SIG-M5 treated with dmso at 0.1 percent for 504 hours (cell line): ENCODE data around the gene ADAM10.
A peak's percentile ranks its signal among the peaks of the same experiment; 100 is the strongest.

Experiments used
- DNase-seq: peaks from one replicate; lab custom pipeline; 2025; ENCODE audit not compliant: unreplicated experiment; lab: John Stamatoyannopoulos, UW

The ADAM10 gene

DNA sequence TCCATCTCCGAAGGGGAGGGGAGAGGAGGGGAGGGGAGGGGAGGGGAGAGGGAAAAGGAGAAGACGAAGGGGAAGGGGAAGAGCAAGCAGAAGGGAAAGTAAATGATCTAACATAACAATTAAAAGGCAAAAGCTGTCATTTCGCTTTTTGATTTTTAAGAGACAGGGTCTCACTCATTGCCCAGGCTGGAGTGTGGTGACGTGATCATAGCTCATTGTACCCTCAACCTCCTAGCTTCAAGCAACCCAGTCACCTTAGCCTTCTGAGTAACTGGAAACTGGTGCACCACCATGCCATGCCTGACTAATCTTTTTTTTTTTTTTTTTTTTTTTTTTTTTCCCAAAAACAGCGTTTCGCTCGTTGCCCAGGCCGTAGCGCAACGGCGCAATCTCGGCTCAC lies 22.6 kb downstream of the ADAM10 start:
- DNase-seq: no peak

DNA sequence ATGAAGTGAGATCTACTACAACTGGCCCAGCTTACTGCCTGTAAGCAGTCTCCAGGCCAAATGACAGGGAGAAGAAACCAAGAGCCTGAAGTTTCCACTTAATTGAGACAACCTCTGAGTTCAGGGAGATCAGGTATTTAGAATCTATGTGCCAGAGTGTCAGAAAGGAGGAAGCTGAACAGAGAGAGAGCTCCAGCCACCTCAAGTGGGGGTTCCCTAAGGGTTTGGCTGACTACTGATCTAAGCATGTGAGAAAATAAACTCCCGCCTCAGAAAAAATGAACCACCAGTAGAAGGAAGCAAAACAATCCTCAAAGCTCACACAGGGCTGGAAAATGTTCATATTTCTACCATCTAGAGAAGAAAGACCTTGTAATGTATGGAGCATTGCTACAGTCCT lies 25.0 kb downstream of the ADAM10 start:
- DNase-seq: peak; percentile 25

DNA sequence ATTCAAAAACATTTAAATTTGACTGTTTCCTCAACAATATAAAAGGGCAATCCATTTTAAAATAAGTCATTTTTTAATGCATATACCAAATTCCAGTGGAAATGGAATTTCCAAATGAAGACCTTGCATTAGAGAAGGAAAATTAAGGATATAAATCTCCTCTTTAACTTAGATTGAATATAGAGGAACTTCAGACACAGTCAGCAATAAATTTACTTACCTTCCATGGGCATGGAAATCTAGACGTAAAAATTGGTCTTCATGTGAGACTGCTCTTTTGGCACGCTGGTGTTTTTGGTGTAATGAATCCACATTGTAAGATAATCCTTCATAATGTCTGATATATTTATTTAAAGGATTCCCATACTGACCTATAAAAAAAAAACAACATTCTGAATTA lies 32.1 kb downstream of the ADAM10 start:
- no peak for DNase-seq

DNA sequence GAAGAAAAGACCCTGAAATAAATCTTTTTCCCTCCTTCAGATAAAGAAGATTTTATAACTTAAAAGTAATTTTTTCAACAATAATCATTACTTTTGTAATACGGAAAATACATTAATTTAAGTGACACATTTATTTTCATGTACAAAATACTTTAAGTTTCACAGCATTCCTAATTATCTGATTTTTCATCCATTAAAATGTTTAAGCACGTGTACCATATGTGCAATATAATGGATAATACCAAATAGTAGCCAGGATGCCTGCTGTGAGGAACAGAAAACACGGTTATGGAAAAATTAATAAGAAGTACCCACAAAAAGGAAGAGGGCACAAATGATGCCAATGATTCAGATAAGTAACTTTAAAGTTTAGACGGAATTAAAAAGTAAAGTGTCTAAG lies 33.5 kb downstream of the ADAM10 start:
- no peak for DNase-seq

DNA sequence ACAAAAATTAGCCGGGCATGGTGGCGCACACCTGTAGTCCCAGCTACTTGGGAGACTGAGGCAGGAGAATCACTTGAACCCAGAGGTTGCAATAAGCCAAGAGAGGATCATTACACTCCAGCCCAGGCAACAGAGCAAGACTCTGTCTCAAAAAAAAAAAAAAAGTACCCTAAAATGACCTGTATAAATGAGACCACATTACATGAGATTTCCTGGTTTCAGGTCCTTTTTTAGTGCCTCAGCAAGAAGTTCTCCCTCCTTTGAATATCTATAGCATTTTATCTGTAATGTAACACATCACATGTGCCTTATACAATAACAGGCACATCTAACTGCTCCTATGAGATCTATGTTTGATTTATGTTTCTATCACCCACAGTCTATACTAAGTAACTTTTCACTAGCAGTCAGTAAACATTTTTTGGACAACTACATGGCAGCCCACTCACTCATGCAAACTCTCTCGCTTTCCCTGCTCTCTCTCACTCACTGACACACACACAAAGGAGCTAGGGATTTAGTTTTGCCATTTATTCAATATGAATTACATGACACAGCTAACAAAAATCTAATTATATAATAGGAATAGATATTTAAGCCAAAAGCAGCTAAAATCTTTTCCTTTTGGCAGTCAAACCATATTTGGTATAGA lies 34.1 kb downstream of the ADAM10 start:
- DNase-seq: no peak

DNA sequence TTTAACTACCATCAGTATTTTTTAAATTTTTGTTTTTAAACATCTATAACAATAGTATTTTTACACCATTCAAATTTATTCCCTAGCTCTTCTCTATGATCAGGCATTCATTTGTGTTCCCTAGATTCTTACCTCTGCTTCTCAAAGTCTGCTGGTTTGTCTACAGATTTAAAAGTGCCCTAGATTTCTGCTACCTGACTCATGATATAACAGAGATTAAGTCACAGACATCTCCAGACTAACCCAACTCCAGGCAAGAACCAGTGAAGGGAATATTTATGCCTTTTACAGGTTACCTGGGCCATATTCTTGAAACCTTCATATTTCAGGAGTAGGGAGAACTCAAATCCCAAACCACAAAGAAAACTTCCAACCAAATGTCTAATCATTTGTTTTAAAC lies 38.8 kb downstream of the ADAM10 start:
- DNase-seq: no peak

DNA sequence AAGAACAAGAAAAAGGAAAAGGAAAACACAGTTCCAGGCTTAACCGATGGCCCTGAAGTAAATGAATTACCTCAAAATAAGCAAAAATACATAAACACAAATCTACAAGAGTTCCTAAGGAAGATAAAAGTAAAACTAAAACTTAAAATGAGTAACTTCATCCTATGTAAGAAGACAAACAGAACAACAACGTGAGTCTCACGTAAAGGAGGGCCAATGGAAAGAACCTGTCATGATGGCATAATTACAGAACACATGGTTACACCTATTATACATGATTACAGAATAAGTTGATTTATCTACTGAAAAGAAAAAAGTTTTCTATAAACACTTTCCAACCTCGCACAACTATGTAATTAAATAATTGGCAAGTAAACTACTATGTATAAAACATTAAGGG lies 42.1 kb downstream of the ADAM10 start:
- DNase-seq: no peak

DNA sequence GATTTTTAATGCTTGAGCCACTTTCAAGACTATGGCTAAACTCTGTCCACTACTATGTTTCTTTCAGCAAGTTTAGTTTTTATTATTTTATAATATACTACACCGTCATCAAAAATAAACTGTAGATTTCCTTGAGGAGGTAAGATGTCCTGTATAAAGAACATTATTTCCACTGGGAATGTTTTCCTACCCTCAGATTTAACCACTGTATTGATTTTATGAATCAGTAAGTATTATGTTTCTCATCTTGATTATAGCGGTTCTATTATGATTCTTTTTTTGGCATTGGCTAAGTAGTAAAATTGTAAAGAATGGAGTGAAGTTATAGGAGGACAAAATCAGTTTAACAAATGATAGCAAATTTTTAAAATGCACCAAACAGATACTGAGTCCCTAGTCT lies 44.4 kb downstream of the ADAM10 start:
- DNase-seq: no peak

DNA sequence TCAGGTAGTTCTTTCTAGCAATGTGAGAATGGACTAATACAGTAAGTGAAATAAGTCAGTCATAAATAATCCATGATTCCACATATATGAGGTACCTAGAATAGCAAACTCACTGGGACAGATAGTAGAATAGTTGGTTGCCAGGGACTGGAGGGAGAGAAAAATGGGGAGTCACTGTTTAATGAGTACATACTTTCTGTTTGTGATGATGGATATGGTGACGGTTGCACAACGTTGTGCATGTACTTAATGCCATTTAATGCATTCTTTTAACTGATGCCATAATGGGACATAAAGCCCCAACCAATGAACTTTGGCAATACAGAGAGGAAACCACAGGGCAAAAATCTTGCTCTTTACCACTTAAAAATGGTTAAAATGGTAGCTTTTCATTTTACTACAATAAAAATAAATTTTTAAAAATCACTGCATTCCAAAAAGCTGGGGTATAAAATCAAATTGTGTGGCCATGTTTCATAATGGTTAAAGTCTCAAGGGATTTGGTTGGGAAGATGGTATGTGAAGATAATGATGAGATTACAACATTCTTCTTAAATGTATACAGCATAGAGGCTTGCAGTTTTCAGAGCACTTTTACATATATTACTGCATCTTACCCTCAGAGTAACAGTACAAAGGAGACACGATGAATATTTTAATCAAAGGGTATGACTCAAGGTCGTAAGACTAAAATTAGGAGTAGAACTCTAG lies 45.2 kb downstream of the ADAM10 start:
- no peak for DNase-seq

DNA sequence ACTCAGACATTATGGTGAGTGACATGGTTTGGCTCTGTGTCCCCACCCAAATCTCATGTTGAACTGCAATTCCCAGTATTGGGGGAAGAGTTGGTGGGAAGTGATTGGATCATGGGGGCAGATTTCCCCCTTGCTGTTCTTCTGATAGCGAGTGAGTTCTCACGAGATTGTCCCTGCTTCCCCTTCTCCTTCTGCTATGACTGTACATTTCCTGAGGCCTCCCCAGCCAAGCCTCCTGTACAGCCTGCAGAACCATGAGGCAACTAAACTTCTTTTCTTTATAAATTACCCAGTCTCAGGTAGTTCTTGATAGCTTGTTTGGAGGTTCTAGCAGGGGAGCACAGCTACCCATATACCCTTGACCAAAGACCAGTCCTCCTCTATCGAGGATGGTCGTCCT lies 45.9 kb downstream of the ADAM10 start:
- no peak for DNase-seq

DNA sequence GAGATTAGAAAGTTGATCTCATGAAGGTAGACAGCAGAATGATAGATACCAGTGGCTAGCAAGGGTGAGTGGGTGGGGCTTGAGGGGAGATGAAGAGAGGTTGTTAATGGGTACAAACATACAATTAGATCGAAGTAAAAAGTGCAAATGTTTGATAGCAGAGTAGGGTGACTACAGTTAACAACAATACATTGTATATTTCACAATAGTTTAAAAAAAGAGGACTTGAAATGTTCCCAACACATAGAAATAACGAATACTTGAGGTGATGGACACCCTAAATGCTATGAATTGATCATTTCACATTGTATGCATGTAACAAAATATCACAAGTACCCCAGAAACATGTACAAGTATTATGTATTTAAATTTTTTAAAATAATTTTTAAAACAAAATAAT lies 47.3 kb downstream of the ADAM10 start:
- no peak for DNase-seq

DNA sequence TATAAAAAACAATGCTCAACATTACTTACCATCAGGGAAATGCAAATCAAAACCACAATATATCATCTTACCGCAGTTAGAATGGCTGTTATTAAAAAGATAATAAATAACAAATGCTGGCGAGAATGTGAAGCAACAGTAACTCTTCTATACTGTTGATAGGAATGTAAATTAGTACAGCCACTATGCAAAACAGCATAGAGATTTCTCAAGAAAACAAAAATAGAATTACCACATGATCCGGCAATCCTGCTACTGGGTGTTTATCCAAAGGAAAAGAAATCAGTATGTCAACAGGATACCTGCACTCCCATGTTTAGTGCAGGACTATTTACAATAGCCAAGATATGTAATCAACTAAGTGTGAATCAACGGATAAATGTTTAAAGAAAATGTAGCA lies 48.1 kb downstream of the ADAM10 start:
- DNase-seq: no peak

DNA sequence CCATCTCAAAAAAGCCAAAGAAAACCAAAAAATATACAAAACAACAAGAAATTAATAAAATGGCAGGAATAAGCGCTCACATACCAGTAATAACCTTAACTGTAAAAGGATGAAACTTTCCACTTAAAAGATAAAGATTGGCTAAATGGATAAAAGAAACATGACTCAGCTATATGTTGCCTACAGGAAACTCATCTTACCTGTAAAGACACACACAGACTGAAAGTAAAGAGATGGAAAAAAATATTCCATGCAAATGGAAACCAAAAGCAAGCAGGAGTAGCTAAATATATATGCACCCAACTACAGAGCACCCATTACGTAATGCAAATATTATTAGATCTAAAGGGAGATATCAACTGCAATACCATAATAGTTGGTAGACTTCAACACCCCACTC lies 49.7 kb downstream of the ADAM10 start:
- no peak for DNase-seq

DNA sequence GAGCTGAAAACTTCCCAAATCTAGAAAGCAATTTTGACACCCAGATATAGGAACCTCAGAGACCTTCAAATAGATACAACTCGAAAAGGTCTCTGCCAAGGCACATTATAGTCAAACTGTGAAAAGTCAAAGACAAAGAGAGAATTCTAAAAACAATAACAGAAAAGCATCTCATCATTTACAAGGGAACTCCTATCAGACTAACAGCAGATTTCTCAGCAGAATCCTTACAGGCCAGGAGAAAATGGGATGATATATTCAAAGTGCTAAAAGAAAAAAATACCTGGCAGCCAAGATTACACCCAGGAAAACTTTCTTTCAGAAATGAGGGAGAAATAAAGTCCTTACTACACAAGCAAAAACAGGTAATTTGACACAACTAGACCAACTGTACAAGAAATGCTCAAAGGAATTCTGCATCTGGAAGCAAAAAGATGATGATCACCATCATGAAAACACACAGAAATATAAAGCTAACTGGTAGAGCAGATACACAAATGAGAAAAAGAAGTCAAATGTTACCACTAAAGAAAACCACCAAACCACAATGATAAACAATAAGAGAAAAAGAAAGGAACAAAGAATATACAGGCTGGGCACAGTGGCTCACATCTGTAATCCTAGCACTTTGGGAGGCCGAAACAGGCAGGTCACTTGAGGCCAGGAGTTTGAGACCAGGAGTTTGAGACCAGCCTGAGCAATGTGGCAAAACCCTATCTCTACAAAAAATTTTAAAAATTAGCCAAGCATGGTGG lies 50.4 kb downstream of the ADAM10 start:
- DNase-seq: no peak

DNA sequence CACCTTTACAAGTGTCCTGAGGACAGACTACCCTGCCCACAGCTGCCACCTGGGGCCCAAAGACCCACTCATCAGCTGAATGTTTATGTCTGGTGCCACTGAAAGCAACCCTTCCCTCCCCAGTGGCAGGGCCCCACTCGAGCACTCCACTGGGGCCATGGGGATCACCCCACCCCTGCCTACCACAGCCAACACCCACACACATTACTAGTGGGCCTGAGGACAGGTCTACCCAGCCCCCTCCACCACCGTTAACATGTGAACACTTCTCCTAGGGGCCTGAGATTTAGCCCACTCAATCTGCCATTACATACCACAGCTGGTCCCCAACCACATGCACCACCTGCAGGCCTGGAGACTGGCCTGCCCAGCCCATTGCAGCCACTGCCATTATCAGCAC lies 52.3 kb downstream of the ADAM10 start:
- DNase-seq: no peak

DNA sequence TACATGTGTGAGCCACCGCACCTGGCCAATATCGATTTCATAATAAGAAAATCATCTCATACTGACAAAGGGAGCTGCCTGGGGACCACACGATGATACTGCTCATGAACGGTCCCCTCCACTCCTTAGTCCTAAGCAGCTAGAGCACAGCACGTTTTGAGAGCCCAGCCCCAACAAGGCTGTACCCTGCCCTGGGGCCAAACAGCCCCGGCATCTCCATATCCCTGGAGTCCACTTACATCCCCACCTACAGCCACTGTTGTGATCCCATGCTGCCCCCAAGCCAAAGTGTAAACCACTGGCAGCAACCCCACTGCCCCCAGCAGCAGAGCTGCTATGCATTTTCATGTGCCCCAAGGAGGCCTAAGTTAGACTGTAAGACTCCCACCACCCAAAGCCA lies 52.8 kb downstream of the ADAM10 start:
- DNase-seq: no peak

DNA sequence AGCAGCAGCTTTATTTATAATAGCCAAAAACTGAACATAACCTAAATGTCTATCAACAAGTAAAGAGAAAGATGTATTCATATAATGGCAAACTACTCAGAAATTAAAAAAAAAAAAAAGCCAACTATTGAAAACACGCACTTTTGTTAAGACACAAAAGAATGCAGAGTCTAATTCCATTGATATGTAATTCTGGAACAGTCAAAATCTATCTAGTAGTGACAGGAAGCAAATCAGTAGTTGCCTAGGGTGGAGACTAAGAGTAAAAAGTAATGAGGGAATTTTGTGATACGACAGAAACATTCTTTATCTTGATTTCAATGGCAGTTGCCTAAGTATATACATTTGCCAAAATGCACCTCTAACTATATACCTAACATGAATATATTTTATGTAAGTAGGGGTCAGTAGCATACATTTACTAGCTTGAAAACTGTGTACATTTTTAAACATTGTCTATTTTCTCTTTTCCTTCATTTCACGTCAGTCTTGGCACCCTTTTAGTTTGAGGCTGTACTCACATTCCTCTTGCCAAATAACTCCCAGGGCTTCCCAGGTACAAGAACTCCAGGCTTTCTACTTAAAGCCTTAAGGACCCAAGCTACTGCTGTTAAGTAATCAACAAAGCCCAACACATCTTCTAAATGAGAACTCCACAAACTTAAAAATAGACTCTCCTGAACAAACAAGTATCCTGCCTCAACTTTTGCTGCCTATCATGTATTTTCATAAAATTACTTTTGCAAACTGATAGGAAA lies 54.7 kb downstream of the ADAM10 start:
- DNase-seq: no peak

DNA sequence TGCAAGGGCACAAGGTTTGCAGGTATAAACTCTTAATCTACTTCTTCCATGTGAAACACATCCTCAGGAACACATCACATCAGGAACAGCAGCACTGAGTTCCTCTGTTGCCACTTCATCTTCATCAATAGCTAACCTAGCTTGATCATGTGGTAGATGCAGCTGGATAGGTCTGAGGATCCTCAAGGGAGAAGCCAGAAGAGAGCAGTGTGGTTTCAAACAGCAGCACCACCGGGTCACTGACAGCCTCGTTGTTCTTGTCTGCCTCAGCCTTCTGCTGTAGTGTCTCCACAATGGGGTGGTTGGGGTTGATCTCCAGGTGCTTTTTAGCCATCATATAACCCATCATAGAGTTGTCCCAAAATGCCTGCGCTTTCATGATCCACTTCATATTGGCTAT lies 58.8 kb downstream of the ADAM10 start:
- DNase-seq: no peak

DNA sequence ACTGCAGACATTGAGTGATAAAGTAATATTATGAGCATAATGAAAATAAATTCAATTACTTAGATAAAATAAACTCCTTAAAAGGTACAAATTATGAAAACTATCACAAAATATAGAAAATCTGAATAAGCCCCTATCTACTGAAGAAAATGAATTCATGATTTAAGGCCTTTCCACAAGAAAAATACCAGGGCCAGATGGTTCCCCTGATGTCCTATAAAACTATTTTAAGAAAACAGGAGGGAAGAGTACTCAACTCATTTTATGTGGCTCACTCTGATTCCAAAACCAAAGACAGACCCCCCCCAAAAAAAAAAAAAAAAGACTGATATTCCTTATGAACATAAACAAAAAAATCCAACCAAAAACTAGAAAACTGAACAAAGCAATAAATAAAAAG lies 59.9 kb downstream of the ADAM10 start:
- no peak for DNase-seq

DNA sequence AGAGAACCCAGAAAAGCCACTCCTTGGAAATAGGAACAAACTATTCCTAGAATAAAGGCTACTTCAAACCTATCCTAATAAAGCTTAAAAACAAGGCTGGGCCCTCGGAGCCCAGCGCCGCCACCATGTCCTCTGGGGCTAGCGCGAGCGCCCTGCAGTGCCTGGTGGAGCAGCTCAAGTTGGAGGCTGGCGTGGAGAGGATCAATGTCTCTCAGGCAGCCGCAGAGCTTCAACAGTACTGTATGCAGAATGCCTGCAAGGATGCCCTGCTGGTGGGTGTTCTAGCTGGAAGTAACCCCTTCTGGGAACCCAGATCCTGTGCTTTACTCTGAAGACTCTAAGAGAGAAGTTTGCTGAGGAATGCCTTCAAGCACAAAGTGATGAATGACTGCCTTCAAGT lies 63.2 kb downstream of the ADAM10 start:
- no peak for DNase-seq

DNA sequence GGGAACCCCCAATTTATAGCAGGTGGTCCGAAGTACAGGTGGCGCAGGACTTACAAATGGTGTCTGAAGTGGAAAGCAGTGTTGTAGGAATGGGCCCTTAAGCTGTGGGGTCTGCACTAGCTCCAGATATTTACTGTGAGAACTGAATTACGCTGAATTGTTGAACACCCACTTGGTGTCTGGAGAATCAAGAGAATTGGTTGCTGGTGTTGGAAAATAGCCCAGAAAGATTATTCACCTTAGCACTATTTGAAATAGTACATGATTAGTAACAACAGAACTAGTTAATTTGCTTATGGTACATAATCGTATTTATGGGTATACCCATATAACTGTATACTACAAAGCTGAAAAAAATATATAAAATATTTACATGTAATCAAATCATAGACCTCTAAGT lies 64.8 kb downstream of the ADAM10 start:
- no peak for DNase-seq
